Measurements from ENCODE around the gene MYLK.

The MYLK gene

DNA sequence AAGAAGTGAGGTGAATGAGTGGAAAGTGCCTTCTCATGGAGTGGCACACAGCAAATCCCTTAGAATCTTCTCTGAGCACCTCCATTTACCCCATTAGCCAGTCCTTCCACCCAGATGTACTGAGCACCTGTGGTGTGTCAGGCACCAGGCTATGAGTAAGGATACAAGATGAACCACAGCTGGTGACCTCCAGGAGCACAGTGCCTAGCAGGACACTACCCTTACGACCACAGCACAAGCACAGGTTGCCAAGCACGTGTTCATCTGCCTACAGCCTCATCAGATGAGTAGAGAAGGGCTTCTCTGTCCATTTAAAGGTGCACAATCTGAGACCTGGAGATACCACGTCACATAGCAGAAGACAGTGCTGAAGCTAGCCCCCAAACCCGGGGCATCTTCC is 6.2 kb downstream of the MYLK start:
- no peak for DNase-seq (ENCODE audit: low read depth in 3 of 3)

DNA sequence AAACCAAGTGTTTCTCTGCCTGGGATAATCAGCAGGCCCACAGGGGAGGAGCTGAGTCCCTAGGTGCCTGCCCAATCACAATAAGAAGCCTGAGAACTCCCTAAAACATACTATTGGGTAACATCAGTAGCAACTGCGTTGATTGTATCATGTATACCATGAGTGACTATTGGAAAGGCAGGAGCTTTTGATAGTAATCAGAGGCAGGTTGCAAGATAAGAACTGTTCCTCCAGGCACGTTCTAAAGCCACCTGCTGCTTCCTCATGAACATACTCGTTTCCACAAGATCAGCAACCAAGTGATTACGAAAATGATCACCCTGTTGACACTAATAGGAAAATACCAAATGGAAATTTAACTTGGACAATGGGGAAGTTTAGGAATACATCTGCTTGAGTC is 6.7 kb downstream of the MYLK start:
- DNase-seq (ENCODE audit: low read depth in 3 of 3) = no peak

DNA sequence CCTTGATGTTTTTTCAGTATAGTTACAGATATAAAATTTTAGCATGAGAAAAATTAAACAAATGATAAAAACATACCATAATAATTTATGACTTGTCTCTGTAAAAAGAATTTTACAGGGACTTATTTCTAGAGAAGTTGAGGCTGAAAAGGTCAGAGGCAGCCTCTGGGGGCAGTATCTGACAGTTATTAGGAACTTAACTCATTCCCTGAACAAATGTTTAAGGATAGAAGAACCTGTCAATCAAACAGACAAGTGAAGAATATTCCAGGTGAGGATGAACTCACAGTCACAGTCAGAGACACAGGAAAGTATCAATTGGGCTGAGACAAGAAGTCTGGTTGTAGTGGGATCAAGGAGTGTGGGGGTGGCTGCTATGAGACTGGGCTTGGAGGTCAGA is 7.3 kb downstream of the MYLK start:
- no peak for DNase-seq (ENCODE audit: low read depth in 3 of 3)

DNA sequence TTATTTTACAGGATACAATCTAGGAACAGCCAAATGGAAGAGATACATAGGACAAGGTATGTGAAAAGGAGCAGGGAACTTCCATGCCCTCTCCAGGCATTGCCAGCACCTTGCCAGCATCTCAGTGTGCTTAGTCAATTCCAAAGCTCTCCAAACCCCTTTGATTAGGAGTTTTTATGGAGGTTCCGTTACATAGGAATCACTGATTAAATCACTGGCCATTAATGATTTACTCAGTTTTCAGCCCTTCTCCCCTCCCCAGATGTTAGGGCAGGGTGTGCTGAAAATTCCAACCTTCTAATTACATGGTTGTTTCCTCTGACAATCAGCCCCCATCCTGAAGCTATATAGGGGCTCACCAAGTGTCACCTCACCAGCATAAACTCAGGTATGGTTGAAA is 11.5 kb downstream of the MYLK start:
- DNase-seq (ENCODE audit: low read depth in 3 of 3) = no peak

DNA sequence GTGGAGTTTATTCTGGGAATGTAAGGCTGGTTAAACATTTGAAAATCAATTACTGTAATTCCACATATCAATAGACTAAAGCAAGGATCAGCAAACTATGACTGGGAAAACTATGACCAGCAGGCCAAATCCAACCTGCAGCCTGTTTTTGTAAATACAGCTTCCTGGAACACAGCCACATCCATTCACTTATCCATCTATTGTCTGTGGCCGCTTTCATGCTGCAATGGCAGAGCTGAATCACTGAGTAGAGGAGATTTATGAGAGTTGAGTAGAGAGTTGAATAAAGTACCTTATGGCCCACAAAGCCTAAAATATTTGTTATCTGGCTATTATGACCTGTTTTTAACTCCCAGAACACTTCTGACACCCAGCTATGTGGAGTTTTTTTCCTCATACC is 12.2 kb downstream of the MYLK start:
- DNase-seq (ENCODE audit: low read depth in 3 of 3) = no peak

DNA sequence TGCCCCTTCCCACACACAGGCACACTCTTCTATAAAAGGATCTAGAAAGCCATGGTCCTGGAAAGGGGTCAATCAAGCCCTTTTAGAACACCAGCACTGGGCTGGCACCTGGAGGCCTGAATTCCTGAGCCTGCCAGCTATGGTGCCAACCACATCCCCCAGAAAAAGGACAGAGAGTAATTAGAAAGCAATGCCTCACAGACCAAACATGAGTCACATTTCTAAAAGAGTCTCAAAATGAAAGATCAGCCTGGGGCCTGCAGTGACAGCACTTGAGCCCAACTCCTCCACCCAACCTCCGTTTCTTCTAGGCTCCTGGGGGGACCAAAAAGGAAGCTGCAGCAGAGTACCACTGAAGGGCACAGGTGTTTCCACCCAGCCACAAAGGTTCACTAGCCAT is 14.1 kb downstream of the MYLK start:
- no peak for DNase-seq (ENCODE audit: low read depth in 3 of 3)

DNA sequence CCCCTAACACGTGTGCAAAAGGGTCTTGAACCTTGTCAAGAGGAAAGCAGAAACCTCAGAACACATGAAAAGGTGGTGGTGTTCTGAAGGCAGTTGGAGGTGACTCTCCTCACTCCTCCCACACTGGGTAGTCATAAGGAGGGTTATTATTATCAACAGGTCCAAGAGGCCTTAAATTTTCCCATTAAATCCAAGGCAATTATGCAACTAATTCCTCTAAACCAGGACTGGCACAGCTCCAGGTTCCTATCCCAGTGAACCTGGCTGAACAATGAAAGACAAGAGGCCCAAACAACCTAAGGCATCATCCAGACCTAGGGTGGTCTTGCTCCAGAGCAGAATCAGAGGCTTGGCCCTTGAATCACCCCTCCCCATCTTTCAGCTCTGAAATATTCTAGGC is 15.0 kb downstream of the MYLK start:
- DNase-seq (ENCODE audit: low read depth in 3 of 3) = no peak

DNA sequence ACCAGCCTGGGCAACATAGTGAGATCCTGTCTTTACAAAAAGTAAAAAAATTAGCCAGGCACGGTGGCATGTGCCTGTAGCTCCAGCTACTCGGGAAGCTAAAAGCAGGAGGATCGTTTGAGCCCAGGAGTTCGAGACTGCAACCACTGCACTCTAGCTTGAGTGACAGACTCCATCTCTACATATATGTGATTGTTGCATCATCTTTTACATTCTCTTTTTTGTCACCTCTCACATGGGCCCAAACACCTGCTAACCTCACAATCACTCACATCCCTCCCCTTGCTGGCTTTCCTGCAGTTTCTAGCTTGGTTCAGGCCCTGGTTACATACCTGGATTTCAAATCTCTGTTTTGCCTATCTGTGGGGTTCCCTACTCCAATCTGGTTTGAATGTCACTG is 19.4 kb downstream of the MYLK start:
- DNase-seq (ENCODE audit: low read depth in 3 of 3) = no peak

DNA sequence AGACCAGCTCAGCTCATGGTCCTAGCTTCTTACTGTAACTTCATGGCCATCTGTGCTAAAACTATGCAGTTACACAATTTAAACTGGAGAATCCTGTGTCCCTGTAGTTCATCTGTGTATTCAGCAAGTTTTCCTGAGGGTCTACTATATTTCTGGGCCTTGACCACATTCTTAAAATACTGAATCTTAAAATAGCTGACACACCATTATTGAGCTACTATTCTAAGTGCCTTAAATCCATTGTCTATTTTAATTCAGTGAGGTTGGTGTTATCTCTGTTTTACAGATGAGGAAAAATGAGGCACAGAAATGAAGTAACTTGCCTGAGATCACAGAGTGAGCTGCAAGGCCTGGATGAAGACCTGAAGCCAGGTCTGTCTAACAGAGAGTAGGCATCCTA is 22.0 kb downstream of the MYLK start:
- DNase-seq (ENCODE audit: low read depth in 3 of 3) = no peak

DNA sequence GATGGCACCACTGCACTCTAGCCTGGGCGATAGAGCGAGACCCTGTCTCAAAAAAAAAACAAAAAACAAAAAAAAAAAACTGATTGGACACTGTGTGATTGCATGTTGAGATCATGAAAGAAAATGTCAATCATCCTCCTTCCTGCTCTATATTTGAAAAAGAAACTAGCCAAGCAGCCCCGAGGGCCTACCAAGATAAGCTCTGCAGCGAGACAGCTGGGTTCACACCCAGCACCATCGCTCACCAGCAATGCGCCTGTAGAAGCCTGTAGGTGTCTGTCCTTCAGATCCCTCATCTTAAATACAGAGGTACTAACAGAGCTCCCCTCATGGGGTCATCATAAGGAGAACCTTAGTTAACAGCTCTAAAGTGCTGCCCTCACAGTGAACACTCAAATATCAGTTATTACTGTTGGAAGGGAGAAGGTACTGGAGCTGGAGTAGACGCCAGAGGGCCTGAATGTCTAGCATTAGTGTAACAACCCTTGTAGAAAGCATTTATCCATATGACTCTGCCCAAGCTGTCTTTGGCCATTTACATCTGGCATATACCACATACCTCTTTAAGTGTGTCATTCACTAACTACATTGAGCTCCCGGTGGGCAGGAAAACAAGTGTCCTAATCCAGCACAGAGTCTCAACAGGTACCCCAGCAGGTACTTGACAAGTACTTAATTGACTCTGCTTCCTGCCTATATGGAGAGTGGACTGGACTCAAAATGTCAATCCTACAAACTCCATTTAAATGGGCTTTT is 22.9 kb downstream of the MYLK start:
- DNase-seq (ENCODE audit: low read depth in 3 of 3) = no peak

DNA sequence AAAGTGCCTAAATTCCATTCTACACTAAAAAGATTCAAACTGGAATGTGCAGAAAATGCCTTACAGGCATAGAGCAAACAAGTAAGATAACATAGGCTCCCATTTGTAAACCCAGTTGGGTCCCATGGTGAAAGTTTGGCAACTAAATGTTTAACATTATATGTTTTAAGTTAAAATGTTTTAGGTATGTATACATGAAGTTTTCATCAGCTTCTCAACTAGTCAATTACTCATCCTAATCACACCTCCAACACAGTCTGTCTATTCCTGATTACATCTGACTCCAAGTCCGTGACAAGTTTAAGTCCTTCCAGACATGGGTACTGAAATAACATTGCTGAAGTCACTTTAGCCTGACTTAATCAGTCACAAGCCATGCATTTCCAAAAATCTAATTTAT is 25.0 kb downstream of the MYLK start:
- no peak for DNase-seq (ENCODE audit: low read depth in 3 of 3)

DNA sequence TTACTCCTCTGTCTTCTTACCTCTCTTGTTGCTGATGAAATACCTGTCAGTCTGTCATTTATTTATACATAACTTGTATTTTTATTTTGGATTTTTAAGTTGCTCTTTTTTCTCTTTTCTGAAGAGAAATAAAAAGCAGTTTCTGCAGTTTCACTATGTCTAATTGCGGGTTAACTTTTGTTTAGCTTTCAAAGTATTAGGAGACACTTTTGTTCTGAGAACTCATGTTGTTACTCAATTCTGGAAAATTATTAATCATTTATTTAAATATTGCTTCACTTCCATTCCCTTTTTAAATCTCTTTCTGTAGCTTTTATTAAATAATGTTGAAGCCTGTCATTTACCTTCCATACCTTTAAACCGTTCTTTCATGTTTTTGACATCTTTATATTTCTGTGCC is 29.2 kb downstream of the MYLK start:
- no peak for DNase-seq (ENCODE audit: low read depth in 3 of 3)

DNA sequence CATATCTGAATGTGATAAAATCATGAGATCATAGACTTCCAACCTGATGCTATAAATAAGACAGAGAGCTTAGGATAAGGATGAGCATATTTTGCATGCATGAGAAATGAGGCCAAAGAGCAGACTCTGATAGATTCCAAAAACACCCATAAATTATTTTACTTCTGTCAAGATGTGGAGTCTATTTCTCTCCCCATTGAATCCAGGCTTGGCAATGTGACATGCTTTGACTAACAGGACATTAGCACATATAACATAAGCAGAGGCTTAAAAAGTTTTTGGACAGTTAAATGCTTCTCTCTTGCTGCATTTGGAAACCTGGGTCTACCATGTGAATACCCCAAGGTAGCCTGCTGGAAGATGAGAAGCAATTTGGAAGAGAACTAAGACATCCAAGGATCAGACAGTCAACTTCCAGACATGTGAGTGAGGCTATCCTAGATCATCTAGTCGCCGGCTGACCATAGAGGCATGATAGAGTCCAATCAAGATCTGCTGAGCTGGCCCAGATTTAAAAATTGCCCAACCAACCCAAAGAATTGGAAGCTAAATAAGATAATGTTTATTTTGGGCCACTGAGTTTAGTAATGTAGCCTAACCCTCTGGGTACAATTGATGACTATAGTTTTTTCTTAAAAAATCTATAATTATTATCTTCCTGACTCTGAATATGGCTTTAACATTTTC is 30.3 kb downstream of the MYLK start:
- DNase-seq (ENCODE audit: low read depth in 3 of 3) = no peak

DNA sequence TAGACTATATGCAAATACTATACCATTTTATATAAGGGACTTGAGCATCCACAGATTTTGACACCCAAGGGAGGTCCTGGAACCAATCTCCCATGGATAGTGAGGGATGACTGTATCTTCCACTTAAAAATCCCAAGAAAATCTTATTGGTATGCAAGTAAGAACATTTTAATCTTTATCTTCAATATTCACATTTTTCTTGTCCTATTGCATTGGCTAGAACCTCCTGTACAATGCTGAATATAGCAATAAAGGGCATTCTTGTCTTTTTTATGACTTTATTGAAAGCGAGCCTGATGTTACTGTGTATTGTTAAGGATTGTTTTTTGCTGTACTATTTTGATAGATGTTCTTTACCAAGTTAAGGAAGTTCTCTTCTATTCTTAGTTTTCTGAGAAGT is 36.9 kb downstream of the MYLK start:
- DNase-seq (ENCODE audit: low read depth in 3 of 3) = no peak

DNA sequence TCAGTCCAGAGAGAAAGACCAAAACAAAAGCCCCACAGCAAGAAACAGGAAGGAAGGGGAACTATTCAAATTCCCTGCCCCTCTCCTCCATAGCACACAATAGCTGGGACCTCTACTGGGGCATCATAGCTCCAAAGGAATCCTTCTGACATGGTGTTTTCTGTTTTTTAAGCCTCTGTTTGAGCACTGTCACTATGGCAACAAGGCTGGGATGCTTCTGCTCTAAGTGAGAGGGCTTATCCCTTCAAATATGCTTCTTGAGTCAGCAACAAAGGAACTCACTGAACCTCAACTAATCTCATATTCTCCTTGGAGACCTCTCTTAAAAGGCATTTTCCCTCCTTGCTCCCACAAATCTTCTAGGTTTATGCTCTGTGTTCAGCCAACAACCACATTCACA is 40.5 kb downstream of the MYLK start:
- no peak for DNase-seq (ENCODE audit: low read depth in 3 of 3)

DNA sequence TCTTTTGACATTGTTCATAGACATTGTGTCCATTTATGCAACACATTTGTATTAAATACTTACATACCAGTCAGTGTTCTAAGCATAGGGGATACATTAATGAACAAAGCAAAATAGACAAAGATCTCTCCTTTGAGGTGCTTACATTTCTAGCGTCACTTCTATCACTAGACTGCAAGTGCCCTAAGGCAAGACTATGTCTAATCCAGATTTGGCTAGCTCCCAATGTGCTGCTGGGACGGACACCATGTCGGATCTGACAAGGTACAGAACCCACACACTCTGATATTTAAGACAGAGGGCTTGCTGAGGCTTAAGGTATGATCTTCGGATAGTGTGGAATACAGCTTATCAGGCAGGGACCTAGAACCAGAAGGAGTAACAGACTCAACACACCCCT is 41.4 kb downstream of the MYLK start:
- DNase-seq (ENCODE audit: low read depth in 3 of 3) = no peak

DNA sequence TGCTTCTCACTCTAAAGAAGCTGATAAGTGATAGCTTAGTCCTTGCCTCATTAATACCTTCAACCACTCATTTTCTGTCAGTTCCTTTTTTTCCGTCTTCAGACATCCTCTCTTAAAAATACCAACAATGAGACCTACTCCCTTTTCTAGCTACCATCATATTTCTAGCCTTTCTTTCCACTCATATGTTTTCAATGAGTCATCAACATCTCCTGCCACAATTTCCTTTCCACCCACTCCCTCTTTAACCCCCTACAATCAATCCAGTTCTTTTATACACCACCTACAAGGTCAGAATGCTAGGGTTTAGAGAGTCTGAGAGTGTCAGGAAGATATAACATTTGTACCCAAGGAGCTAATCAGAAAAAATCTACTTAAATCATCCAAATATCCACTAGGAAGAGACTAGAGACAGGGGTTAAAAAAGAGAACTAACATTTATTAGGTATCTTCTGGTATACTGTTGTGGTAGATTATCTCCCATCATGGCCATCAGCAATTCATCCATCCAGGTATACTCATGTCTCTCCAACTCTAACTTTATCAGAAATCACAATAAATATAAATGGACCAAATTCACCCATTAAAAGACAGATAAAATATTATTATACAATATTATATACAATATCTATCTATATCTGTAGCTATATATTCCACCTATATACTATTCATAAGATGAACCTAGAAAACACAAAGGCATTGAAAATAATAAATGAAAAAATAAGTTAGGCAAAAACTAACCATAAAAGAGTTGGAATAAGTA is 42.5 kb downstream of the MYLK start:
- DNase-seq (ENCODE audit: low read depth in 3 of 3) = no peak

DNA sequence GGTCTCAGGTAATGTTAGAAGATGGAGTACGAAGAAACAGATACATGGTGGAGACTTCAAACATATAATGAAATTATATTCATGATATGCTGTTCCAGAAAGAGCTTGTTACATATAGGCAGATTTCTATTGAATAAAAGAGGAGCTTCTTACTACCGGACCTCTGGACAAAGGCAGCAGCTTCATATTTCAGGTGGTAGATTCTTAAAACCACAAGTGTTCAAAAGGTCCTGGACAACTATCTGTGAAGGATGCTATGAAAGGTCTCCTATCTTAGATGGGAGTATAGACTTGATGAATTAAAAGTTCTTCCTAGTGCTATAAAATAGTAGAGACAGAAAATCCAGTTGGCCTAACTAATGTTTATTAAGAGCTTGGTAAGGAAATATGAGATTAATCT is 43.2 kb downstream of the MYLK start:
- no peak for DNase-seq (ENCODE audit: low read depth in 3 of 3)

DNA sequence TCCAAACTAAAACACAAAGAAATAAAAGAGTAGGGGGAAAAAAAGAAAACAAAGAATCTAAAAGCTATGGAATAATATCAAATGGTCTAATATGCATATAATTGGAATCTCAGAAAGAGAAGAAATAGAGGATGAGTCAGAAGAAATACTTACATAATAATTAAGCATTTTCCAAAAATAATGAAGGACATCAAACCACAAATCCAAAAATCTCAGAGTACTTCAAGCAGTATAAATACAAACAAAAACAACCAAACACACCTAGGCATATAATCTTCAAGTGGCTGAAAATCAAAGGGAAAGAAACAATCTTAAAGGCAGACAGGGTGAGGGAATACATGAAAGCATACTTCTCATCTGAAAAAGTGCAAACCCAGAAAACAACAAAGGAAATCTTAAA is 46.3 kb downstream of the MYLK start:
- no peak for DNase-seq (ENCODE audit: low read depth in 3 of 3)

DNA sequence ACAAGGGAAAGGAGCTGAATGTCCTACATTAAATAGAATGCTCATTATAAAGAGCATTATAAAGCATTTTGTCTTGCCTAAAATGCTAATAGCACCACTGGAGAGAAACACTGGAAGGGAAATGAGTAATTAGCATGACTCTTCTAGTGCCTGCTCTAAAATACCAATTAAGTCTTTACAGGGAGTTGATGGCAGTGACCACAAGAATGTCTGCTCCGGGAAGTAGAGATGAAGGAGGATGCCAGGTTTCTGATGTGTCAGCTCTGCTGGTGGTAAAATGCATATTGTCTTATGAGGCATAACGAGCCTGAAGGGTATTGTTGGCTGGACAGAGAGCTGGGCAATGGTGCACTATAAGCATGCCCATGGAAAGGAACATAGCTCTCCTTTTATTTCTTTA is 49.5 kb downstream of the MYLK start:
- no peak for DNase-seq (ENCODE audit: low read depth in 3 of 3)

DNA sequence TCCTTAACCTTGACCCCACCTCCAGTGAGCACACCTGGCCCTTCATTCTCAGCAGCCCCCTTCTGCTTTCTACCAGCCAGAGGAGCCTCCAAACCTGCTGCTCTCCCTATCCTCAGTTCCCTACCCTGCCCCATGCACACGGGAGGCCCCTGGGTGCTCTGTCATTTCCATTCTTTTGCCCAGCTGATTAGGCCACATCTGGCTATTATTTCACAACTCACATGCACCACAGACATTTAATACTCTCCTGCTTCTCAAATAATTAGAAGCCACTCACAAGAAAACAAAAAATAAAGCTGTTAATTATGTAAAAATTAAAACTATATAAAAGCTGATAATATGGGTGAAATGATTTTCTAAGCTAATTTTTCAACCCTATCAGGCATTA is 50.7 kb downstream of the MYLK start:
- no peak for DNase-seq (ENCODE audit: low read depth in 3 of 3)

DNA sequence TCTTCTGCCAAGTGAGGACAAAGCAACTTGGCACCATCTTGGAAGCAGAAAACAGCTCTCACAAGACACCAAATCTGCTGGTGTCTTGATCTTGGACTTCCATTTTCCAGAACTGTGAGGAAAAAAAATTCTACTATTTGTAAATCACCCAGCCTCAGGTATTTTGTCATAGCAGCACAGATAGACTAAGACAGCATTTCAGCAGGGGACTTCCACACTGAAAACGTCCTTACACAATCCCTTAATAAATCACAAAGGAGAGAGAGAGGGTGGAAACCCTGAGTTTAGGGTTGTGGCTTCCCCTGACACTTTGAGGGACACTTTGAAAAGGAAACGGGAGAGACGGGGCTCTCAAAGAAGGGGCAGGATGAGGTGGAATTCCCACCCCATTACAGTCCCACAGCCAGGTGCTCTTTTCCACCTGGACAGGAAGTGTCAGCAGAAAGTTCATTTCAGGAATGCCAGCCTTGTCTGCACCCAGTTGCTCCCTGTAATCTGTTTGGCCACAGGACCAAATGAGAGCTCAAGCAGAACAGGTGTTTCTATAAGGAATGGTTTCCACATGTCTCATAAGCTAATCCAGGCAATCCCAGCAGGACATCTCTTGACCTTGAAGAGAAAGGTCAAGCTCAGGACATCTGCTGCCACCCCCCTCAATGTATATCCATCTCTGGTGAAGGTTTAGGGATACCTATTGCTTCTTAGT is 51.3 kb downstream of the MYLK start:
- no peak for DNase-seq (ENCODE audit: low read depth in 3 of 3)

DNA sequence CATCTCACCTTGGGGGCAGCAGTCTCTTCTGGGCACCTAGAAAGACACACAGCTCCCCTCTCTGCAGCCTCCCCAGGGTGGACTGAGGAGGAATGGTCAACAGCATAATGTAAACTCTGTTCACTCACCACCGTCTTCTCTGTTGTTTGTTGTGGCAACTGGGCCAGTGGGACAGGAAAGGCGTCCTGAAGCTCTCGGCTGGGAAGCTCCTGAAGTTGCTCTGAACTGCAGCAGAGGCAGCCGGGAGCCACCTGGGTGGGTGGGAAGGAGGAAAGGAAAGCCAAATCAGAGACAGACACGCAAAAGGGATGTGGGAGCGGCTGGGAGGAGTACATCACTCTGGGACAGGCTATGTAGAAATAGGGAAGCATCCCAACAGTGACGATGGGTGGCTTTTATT is 52.7 kb downstream of the MYLK start:
- DNase-seq (ENCODE audit: low read depth in 3 of 3) = no peak

Measured in stimulated activated CD4-positive, alpha-beta T cell treated with anti-CD3 and anti-CD28 coated beads, TNF-alpha, amount 100 ng/mL, for 48 hours (primary cell).